GM19463 (cell line): ENCODE data around the gene FBXW4.
"Not testable (repeated sequence)": the region's sequence is repeated elsewhere in the genome, so short reads cannot be mapped to it uniquely, and the experiment has no call there.

Experiments
- ATAC-seq: cut with Tn5 transposase; IDR thresholded peaks from one replicate; pipeline ENCODE4 v1.9.1; 2021; ENCODE audit warnings: mild to moderate bottlenecking, moderate library complexity; ENCODE audit not compliant: unreplicated experiment

The FBXW4 gene

DNA sequence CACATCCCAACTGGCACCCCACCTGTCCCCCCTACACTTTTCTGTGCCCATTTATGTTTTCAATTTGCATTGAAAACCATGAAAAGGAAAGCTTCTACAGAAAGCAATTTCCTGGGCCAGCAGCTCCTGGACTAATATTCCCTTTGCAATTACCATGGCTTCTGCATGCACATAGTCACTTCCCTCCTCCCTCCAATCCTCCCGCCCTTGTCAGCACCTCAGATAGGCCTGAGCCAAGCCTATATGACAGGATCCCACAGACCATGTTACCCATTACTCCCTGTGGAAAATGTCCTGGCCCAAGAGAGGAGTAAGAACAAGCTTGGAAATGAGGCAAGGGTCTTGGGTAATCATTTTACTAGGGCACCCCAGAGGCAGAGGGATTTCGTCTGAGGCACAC is 38.1 kb downstream of the FBXW4 start:
- ATAC-seq, result no peak

DNA sequence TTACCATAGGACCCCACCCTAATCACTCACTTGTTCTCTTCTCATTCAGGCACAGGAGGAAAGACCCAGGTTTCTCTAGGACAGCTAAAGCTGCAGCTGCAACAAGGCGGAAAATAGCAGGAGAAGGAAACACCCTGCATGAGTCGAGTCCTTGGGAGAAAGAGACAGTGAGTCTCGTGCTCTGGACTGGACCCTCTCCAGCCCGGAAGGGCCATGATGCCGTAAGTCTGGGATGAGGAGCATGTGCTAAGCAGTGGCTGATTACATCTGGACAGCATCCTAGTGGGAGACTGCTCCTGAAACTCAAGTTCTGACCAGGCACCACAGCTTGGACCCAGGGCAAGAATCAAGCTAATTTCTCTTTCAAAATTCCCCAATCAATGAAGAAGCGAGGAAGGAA is 39.4 kb downstream of the FBXW4 start:
- ATAC-seq, result no peak

DNA sequence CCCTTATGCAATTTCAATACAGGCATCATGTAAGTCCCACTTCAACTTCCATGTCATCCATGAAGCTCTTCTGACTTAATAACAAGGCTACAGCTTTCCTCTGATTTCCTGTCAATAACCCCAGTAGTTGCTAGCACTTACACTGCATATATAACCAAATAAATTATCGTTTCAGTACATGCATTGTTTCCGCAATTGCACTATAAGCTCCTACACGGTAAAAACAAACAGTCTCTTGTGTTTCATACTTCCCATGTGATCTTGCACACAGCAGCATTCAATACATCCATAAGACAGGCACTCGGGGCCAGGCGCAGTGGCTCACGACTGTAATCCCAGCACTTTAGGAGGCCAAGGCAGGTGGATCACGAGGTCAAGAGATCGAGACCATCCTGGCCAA is 41.4 kb downstream of the FBXW4 start:
- no peak for ATAC-seq

DNA sequence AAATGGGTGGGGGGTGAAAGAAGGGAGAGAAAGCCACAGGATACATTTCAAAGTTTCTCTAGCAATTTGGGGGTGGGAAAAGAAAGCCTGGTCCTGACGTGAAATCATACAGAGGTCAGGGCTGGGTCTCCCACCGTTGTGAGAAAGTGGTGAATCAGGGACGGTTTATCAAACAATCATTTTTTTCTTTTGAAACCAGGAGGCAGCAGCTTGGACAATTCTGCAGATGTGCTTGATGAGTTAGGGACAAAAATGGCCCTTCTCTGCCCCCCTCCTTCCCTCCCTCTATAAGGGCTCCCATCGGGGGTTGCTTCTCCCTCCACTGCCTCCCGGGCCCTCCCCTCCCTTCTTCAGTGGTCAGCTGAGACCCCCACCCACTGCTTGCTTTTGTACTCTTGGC is 43.6 kb downstream of the FBXW4 start:
- ATAC-seq, result no peak

DNA sequence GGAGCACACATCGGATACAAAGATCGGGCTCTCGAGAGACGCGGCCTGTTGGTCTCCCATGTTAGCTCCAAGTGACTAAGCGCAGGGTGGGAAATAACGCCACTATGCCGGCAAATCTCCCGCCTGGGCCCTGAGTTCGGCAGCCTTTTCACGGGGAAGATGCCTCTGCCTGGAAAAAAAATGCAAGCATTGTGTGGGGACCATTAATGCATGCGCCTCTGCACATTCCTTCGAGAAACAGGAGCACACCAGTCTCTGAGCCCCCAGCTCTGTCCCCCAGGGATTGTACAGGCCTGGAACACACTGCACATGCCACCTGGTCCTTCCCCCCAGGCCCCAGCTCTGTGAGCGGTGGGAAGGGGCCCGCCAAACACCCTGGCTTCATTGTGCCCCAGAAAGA is 44.1 kb downstream of the FBXW4 start:
- ATAC-seq, result no peak

DNA sequence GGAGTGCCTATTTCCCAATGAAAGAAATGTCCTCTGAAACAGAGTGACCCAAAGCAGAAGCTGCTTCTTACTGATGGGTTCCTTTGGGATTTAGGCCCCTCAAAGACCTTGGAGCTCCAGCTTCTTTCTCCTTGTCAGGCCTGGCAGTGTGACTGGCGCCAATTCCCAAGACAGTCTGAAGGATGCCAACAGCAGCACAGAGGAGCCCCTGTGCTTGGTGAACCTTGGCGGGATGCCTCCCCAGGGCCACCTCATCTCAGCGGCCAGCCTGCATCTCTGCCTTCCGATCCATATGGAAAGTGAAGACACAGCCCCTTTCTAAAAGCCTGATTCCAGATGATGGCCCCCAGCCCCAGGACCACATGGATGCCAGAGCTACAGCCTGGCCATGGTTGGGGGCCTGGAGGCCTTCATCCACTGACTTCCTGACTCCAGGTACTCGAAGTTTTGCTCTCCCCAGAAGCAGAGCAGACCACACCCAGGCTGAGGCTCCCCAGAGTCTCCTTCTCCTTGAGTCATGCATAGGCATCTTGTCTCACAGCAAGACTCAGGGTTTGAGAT is 45.4 kb downstream of the FBXW4 start:
- ATAC-seq, result no peak

DNA sequence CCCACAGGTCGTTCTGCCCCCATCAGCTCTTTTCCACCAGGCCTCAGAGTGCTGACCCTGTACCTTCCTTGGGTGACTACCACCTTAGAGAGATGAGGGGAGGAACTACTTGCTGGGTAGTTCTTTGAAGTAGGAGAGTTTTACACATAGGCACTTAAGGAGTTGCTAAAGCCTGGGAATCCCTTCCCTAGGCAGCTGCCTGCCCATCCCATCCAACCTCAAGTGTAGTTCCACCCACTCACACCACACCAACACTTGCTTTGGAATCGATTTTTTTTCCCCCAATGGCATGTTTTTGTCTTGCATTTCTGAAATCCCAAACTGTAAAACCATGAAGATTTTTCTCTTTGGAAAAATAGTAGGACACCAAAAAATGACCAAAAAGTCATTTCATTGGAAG is 47.7 kb downstream of the FBXW4 start:
- ATAC-seq, result no peak

DNA sequence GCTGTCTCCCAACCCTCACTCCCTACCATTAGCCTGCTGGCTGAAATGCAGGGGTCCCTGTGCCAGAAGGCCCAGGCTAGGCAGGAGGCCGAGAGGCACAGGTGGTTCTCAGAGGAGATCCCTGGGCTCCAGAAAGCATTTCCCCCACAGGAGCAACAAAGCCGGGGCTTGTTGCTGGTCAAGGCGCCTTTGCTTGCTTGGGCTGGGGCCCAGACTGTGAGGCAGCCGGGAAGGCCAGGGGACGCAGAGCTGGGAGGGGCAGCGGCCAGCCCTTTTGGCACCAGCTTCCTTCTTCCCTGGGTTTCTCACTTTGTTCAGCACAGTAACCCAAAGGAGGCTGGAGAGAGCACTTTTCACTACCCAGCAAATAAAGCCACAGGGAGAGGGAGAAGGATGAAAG is 48.6 kb downstream of the FBXW4 start:
- ATAC-seq, result no peak

DNA sequence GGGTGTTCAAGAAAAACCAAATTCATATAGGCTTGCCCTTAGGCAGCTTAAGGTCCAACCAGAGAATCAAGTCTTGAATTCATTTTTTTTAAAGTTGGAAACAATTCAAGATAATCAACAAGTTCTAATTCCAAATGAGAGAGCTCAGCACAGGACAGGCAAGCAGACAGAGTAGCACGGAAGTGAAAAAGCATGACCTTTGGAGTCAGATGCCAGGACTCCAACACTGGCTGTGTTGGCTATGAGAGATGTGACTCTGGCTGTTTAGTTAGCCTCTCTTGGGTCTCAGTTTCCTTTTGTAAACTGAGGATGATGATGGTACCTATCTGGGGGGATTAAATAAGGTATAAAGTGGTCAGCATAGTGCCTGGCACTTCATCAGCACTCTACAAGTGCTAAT is 49.3 kb downstream of the FBXW4 start:
- no peak for ATAC-seq

DNA sequence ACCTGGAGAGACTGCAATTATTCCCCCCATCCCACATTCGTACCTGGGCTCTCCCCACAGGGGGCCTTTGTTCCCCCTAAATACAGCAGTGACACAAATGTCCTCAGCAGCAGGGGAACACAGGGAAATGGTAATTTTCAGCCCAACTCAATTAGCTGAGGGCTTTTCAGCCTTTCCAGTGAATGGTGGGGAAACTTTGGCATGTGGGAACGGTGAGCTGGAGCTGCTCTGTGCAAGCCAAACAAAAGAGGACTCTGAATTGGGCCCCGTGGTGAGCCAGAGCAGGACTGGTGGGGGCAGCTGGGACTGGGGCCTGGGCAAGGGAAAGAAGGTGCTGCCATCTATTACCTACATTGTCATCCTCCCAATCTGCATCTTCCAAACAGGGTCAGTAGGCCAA is 51.0 kb downstream of the FBXW4 start:
- no peak for ATAC-seq

DNA sequence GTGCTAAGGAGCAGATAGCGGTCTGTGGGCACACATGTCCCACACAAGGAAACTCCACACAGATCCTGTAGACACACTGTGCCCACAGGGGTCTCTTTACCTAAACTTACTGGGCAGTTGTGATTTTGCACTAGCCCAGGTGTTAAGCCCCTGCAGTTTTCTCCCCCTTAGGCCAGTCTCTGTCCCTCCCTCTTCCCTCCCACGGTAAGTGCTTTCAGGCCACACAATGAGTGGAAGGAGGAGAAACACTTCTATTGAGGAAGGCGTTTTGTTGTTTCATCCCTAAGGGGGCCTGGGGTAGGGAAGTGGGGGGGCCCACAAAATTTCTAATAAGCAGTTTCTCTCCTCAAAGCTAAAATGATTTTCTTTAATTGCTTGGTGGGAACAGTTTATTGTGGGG is 51.4 kb downstream of the FBXW4 start:
- no peak for ATAC-seq

DNA sequence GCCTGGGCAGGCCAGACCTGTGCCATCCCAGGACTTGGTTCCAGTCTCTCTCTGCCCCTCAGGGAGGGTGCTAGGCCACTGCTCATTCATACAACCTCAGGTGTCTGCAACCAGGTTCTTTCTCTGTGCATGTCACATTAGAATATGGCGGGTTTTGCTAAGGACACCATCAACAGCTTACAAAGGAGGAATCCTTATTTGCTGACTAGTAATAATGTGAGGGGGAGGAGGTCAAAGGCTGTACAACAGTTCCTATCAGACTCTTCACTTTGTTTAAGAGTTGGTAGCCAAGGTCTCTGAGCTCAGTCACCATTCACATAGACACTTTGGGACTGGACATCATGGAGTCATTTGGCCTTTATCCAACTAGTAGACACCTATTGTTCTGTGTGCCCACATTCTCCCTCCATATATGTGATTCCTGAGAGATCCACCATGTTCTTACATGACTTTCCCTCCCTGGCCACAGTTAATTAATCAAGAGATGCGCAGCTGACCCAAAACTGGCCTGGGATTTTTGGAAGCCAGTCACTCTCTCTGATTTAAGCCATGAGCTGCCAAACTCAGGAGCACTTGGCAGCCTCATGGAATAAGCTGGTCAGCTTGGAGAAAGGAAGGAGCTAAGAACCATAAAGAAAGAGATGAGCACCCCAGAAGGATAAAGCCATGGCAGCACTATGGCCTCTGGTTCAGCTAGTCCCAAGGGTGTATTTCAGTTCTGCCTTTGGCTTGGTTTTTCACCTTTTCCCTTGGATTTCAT is 55.6 kb downstream of the FBXW4 start:
- ATAC-seq, result no peak

DNA sequence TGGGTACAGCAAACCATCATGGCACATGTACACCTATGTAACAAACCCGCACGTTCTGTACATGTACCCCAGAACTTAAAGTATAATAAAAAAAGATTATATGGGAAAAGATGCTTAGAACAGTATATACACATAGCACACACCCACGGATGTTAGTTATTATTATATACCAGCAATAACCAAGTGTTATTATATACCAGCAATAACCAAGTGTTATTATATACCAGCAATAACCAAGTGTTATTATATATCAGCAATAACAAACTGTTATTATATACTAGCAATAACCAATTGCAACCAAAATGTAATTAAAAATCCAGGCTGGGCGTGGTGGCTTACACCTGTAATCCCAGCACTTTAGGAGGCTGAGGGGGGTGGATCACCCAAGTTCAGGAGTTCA is 61.5 kb downstream of the FBXW4 start:
- ATAC-seq, result not testable (repeated sequence)

DNA sequence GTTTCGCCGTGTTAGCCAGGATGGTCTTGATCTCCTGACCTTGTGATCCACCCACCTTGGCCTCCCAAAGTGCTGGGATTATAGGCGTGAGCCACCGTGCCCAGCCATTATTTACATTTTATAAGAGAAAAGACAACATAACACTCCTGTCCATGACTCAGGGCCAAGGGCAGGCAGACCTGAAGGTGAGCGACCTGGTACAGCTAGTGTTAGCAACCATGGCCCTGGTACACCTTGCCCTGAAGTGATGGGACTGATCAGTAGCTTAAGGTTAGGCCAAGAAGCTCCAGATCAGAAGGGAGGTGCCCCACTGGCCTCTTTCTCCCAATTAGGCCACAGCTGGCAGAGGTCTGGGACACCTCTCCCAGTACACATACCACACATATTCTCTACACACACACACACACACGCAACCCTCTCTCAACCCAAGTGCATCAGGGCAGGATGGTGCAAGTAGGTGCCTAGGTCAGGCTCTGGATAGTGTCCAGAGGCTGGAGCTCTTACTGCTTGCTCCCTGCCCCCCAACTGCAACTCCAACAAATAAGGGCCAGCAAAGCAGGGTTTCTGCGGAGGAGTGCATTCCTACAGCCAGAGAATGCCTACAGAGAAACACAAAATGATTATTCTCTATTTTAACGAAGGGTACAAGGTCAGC is 63.0 kb downstream of the FBXW4 start:
- no peak for ATAC-seq

DNA sequence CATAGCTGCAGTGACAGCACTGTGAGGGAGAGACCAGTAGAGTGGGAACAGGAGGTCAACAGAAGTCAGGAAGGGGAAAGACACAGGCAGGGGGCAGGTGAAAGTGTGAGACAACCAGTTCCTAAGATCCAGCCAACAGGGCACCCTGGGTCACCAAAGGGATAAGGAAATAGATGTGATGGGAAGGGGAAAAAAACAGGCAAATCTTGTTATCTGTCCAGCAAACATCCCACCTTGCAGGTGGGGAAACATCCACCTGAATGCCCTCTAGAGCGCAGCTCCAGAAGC is 64.4 kb downstream of the FBXW4 start:
- ATAC-seq, result no peak

DNA sequence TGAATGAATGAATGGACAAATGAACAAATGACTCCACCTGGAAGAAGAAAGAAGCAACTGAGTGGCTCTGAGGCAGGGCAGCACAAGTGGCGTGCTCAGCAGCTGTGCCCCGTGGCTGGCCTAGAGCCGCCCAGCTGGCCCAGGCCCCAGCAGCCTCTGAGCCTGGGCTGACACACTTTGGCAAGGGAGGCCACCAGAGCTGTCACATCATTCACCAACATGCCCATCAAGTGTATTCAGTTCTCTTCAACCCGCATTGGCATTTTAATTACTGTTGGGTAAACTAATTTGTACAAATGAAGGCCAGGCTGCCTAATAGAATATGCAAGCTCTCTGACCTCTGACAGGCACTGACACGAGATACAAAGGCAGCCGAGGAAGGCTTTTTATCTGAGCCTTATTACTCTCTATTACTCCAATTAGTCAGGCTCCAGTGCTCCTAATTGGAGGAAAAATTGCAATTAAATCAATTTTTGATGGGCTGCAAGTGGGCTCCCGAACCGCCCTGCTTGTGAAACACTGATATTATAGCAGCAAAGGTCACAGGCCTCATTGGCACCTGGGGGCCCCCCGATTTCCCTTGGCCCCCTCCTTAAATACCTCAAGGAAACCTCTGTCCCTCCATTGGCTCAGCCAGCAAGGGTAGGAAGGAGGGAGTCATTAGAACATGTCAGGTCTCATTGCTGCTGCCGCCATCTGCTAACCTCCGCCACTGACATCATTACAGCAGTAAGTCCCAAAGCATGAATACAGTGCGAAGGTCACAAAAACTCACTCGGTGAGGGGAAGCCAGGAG is 64.9 kb downstream of the FBXW4 start:
- no peak for ATAC-seq

DNA sequence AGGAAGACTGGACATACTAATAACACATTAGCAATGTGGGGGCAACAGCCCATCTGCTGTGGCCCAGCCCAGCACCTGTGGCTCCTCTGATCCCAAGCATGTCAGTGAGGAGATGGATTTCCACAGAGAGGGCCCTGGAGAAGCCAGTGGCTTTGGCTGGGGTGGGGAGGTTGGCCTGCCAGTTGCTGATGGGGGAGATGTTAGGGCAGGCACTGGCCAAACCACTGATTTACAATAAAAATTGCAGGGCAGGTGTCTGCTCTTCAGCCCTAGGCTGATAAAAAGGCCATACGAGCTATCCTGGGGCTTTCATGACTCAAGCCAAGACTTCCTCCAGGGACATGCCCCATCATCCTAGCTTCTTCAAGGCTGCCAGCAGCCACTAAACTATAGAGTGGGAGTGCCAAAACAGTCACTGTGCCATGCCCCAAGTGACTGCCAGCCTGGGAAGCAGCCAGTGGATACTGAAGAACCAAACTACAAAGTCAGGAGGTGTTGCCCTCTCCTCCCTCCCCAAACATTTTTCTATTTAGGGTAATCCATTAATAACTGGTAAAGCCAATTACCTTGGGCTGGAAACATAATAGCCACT is 69.1 kb downstream of the FBXW4 start:
- ATAC-seq, result no peak

DNA sequence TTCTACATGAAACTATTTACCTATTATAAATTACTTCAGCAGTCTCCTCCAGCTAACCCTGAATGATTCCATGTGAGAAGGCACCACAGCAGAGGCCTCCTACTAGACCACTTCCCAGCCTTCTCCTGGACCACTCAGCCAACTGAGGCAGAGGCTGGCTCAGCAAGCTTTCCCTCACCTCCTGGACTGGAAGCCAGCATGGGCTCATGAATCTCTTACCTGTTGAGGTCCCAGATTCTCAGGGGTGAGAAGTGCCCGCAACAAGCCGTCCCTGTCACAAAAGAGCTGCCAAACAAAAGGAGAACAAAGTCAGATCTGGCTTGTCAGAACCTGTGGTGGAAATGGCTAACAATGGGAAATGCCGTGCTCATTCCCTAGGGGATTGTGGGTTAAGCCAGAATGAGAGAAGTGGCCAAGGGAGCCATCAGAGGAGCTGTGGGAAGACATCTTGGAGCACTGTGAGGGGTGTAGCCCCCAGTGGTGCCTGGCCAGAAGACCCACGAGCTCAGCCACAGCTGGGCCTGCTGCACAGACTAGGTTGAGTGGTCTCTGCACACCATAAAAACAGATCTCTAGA is 70.4 kb downstream of the FBXW4 start:
- no peak for ATAC-seq

DNA sequence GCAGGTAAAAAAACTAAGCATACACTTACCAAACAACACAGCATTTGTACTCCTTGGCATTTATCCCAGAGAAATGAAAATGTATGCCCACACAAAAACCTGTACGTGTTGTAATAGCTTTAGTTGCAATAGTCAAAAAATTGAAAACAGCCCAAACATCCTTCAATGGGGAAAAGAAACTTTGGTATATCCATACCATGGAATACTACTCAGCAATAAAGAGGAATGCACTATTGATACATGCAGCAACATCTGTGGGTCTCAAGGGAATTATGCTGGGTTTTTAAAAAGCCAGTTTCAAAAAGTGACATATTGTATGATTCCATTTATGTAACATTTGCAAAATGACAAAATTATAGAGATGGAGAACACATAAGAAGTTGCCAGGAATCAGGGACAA is 71.4 kb downstream of the FBXW4 start:
- no peak for ATAC-seq

DNA sequence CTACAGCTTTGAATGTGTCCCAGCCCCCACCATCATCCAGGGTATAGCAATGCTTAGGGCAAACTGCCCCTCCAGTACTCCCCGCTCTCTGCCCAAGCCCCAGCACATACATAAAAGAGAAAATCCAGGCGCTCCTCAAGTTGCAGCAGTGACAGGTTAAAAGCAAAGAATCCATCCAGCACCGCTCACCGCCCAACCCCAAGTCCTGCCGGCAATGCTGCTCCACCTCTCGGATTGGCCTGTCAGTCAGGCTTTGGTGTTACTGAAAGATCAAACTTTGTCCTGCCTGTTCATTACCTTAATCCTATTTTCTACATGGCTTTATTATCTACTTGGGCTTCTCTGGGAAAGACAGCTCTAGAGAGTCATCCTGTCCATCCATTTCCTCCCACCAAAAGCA is 75.0 kb downstream of the FBXW4 start:
- ATAC-seq, result no peak

DNA sequence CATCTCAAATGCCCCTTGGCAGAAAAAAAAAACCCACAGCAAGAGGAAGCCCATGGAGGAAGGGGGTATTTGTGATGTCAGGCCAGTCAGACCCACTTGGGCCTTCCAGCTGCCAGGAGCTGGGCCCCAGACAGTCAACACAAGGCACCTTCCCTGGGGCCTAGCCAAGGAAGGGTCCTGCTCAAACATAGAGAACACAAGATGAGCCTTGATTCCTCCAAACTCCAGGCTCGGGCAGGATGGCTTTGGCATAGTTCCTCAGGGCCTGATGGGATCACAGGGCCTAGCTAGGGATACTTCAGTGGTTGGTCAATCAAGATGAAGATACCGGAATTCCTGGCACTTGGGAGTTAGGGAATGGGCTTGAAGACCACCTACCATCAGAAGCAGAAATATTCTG is 76.1 kb downstream of the FBXW4 start:
- ATAC-seq, result no peak
